ENCODE data around the gene EHBP1L1. TPM values are rescaled to one million over a fixed set of nuclear protein-coding genes. Genes with fewer than 3 reads are reported as not detected.

Gene EHBP1L1
- total RNA-seq, 1 donor from 2014 or later = 4.7 TPM

DNA sequence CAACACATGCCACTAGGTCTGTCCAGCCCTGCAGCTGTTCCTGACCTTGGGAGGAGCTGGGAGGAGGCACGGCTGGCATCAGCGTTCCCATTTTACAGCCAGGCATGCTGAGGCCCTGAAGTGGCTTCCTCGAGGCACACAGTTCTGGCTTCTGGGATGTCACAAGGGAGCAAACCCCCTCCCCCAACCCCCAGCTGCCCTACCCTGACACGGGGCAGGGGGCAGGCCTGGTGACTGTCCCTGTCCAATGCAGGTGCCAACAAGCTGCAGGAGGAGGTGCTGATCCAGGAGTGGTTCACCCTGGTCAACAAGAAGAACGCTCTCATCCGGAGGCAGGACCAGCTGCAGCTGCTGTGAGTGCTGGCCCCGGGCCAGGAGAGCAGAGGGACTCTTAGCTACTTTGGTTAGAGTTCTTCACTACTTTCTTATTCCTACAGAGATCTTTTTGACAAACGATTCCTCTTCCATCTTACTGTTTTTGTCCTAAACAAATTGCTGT is 14.4 kb downstream of the EHBP1L1 start:
- peaks cover 12% of the 10 kb centered on the region for H3K36me3 Mint-ChIP-seq (ENCODE audit: low read depth, unreplicated experiment)
- TF ChIP-seq, protein P1, sequence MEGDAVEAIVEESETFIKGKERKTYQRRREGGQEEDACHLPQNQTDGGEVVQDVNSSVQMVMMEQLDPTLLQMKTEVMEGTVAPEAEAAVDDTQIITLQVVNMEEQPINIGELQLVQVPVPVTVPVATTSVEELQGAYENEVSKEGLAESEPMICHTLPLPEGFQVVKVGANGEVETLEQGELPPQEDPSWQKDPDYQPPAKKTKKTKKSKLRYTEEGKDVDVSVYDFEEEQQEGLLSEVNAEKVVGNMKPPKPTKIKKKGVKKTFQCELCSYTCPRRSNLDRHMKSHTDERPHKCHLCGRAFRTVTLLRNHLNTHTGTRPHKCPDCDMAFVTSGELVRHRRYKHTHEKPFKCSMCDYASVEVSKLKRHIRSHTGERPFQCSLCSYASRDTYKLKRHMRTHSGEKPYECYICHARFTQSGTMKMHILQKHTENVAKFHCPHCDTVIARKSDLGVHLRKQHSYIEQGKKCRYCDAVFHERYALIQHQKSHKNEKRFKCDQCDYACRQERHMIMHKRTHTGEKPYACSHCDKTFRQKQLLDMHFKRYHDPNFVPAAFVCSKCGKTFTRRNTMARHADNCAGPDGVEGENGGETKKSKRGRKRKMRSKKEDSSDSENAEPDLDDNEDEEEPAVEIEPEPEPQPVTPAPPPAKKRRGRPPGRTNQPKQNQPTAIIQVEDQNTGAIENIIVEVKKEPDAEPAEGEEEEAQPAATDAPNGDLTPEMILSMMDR (IDR thresholded peaks at IDR 0.05; ENCODE audit: unreplicated experiment) = no peak

DNA sequence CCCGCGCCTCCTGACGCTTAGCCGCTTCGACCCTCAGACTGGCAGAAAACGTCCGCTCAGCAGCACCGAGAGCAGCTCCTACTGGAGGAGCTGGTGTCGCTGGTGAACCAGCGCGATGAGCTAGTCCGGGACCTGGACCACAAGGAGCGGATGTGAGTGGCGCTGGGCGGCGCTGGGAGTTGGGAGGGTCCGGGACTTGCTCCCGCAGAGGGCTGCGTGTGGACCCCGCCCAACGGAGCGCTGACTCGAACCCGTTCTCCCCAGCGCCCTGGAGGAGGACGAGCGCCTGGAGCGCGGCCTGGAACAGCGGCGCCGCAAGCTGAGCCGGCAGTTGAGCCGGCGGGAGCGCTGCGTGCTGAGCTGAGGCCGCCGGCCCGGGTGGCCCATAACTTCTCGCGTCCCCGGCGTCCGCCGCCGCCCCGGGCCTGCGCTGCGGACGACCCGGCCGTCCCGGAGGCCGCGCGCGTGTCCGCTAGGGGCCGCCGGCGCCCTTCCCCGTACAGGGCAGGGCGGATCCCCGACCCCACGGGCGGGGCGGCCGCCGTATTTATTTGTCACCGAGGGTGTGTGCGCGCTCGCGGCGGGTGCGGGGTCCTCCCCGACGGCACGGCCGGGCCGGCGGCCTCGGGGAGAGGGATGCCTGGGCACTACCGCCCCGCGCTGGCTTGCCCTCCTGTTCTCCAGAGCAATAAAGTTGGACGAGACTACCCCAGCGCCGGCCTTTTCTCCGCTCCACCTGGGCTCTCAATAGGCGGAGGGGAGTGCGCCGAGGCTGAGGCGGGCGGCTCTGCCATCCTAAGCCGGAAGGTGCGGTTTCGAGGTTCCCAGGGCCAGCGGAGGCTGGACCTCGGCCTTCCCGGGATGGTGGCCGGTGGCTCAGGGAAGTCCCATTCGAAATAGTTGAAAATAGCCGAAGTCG is 16.3 kb downstream of the EHBP1L1 start:
- Mint-ChIP-seq H3K4me3 (ENCODE audit: unreplicated experiment) (no peak overlapping the region), H3K27ac (ENCODE audit: unreplicated experiment) (no peak overlapping the region), H3K27me3 (ENCODE audit: unreplicated experiment) (peaks cover 34% of the 10 kb centered on the region), H3K36me3 (ENCODE audit: low read depth, unreplicated experiment) (peaks cover 6% of the 10 kb centered on the region), H3K9me3 (ENCODE audit: unreplicated experiment) (no peaks in the 10 kb centered on the region), H3K4me1 (ENCODE audit: unreplicated experiment) (peaks cover 4% of the 10 kb centered on the region)
- TF ChIP-seq, protein P1 (IDR thresholded peaks at IDR 0.05; ENCODE audit: unreplicated experiment) = no peak
- DNase-seq (ENCODE audit: low spot score) = peak; percentile 58

More for the DNA sequence above, 14.4 kb downstream of the EHBP1L1 start:
- Mint-ChIP-seq H3K4me3 (ENCODE audit: unreplicated experiment) (no peak overlapping the region), H3K9me3 (ENCODE audit: unreplicated experiment) (no peaks in the 10 kb centered on the region), H3K27ac (ENCODE audit: unreplicated experiment) (peak overlapping the region; percentile 74), H3K4me1 (ENCODE audit: unreplicated experiment) (no peaks in the 10 kb centered on the region), H3K27me3 (ENCODE audit: unreplicated experiment) (peaks cover 40% of the 10 kb centered on the region)
- no peak for DNase-seq (ENCODE audit: low spot score)

DNA sequence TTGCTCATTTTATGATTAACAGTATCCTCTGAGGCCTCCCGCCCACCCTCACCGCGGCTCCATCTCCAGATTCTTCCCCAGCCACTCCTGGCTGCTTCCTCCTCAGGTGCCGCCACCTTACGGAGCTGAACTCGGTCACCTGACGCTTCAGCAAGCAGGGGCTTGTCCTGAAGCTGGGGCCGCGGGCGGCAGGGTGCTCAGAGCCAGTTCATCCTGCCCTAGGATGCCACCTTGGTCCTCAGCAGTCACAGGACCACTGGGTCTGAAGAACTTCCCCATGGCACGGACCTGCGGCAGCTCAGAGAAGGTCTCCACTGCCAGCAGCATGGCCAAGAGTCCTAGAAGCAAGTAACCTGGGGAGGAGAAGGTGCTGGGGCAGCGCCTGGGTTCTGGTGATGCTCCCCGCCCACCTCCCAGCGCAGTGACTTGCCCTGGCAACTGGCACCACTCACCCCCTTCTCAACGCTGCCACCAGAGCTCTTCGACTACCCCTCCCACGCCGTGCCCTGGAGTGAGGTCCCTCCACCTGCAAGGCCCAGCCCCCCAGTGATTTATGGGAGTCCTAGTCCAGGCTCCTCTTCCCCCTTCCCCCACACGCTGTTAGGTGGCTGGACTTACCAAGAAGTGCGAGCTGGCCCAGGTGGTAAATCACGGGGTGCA is 17.1 kb downstream of the EHBP1L1 start:
- DNase-seq (ENCODE audit: low spot score) = no peak
- H3K9me3 Mint-ChIP-seq (ENCODE audit: unreplicated experiment) = no peaks in the 10 kb centered on the region
- H3K4me3 Mint-ChIP-seq (ENCODE audit: unreplicated experiment) = no peak overlapping the region
- H3K36me3 Mint-ChIP-seq (ENCODE audit: low read depth, unreplicated experiment) = peaks cover 10% of the 10 kb centered on the region
- TF ChIP-seq, protein P1 (IDR thresholded peaks at IDR 0.05; ENCODE audit: unreplicated experiment) = no peak
- no peak overlapping the region for H3K27ac Mint-ChIP-seq (ENCODE audit: unreplicated experiment)
- H3K4me1 Mint-ChIP-seq (ENCODE audit: unreplicated experiment) = peaks cover 4% of the 10 kb centered on the region
- peaks cover 34% of the 10 kb centered on the region for H3K27me3 Mint-ChIP-seq (ENCODE audit: unreplicated experiment)

DNA sequence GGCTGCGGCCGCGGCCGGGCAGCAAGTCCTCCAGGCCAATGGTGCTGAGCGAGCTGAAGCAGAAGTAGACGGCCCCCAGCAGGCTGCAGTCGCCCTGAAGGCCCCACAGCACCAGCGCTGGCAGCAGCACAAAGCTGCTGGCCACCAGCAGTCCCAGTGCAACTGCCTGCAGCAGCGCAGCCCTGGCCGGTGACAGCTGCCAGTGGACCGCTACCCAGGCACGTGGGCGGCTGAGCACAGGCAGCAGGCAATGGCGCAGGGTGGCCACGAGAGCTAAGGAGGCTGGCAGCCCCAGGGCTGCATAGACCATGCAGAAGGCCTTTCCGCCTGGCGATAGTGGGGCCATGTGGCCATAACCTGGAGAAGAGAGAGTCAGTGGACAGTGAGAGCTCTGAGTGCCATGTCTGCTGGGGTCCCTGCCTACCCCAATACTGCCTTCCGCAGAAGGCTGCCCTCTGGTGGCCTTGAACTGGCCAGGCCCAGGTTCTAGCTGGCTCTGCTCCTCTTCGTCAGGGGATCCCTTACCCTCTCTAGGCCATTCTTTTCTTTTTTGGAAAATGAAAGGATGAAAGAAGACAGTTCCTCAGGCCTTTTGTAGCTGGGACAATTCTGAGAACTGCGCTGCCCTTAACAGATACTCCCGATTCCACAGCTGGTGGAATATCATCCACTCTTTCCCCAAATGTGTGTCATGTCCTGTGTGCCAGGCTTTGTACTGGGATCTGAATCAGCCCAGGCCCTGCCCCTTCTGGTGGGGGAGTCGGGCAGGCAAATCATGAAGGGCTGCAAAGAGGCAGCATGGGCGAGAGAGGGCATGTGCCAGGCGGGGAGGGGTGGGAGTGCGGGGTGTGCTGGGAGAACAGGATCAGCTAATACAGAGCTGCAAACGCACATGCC is 17.9 kb downstream of the EHBP1L1 start:
- H3K36me3 Mint-ChIP-seq (ENCODE audit: low read depth, unreplicated experiment) = peaks cover 13% of the 10 kb centered on the region
- peaks cover 4% of the 10 kb centered on the region for H3K4me1 Mint-ChIP-seq (ENCODE audit: unreplicated experiment)
- H3K4me3 Mint-ChIP-seq (ENCODE audit: unreplicated experiment) = no peak overlapping the region
- H3K27me3 Mint-ChIP-seq (ENCODE audit: unreplicated experiment) = peaks cover 33% of the 10 kb centered on the region
- no peaks in the 10 kb centered on the region for H3K9me3 Mint-ChIP-seq (ENCODE audit: unreplicated experiment)
- peak; percentile 64 for DNase-seq (ENCODE audit: low spot score)
- TF ChIP-seq, protein P1 (IDR thresholded peaks at IDR 0.05; ENCODE audit: unreplicated experiment) = no peak
- peak overlapping the region; percentile 24 for H3K27ac Mint-ChIP-seq (ENCODE audit: unreplicated experiment)

Measured in endothelial cell (in vitro differentiated cells).